Mesodermal cell (in vitro differentiated cells): ENCODE results near the gene CUL1.
A peak's percentile ranks its signal among the peaks of the same experiment; 100 is the strongest.

ENCODE experiments used
- H3K27ac ChIP-seq: 2 replicates; pipeline ENCODE4 v1.7.0; 2013; ENCODE audit warnings: mild to moderate bottlenecking, low read depth, low read length, moderate library complexity; ENCODE audit not compliant: severe bottlenecking
- H3K36me3 ChIP-seq: 2 replicates; pipeline ENCODE4 v1.7.1; 2013; ENCODE audit warnings: mild to moderate bottlenecking, low read length, moderate library complexity; ENCODE audit not compliant: control insufficient read depth, insufficient read depth
- H3K4me1 ChIP-seq: one replicate; pipeline ENCODE4 v1.7.1; 2013; ENCODE audit warnings: mild to moderate bottlenecking, low read length; ENCODE audit not compliant: insufficient read depth, control insufficient read depth, poor library complexity, severe bottlenecking
- H3K4me3 ChIP-seq: 2 replicates; pipeline ENCODE4 v1.7.0; 2013; ENCODE audit warnings: low read length, control low read depth, mild to moderate bottlenecking; ENCODE audit not compliant: insufficient read depth, poor library complexity, severe bottlenecking; ENCODE audit errors: extremely low read depth
- H3K9me3 ChIP-seq: 2 replicates; pipeline ENCODE4 v1.7.1; 2013; ENCODE audit warnings: mild to moderate bottlenecking, low read length, moderate library complexity; ENCODE audit not compliant: control insufficient read depth
- WGBS, 2 experiments: methylation state at CpG; one replicate each; pipeline ENCODE4 v1.1.5; 2013; ENCODE audit warnings: missing lambda C conversion rate in 2 of 2; ENCODE audit not compliant: insufficient coverage in 2 of 2; 5-methylcytosine and 5-hydroxymethylcytosine counted together

CUL1 gene

GRCh38 chr7:148761499-148762278, 63.0 kb downstream of the CUL1 start:
- H3K36me3 ChIP-seq = peaks cover 69% of the 10 kb centered on the region
- H3K27ac ChIP-seq = no peak overlapping the region
- no peaks in the 10 kb centered on the region for H3K9me3 ChIP-seq
- H3K4me3 ChIP-seq = no peak overlapping the region
- WGBS, 2 experiments = 96 to 98% methylated on average over 11 to 12 of the region's 12 CpGs
- H3K4me1 ChIP-seq = no peaks in the 10 kb centered on the region

GRCh38 chr7:148763622-148764021, 64.9 kb downstream of the CUL1 start:
- H3K36me3 ChIP-seq = peaks cover 68% of the 10 kb centered on the region
- no peak overlapping the region for H3K27ac ChIP-seq
- no peaks in the 10 kb centered on the region for H3K9me3 ChIP-seq
- H3K4me3 ChIP-seq = no peak overlapping the region
- H3K4me1 ChIP-seq = no peaks in the 10 kb centered on the region

- Histone ChIP-seq H3K27ac (no peak overlapping the region), H3K9me3 (no peaks in the 10 kb centered on the region), H3K4me1 (peaks cover 16% of the 10 kb centered on the region), H3K4me3 (no peak overlapping the region), H3K36me3 (peaks cover 70% of the 10 kb centered on the region)
- 93 to 100% methylated on average over 4 to 5 of the region's 6 CpGs for WGBS, 2 experiments
These were observed 71.3 kb downstream of the CUL1 start for GRCh38 chr7:148770004-148770403.

- H3K4me3 ChIP-seq = no peak overlapping the region
- H3K4me1 ChIP-seq = peaks cover 16% of the 10 kb centered on the region
- H3K36me3 ChIP-seq = peaks cover 74% of the 10 kb centered on the region
- peak overlapping the region; percentile 62 for H3K27ac ChIP-seq
- H3K9me3 ChIP-seq = no peaks in the 10 kb centered on the region
- WGBS, 2 experiments = 72 to 83% methylated on average over 6 to 7 of the region's 8 CpGs
These were observed 73.8 kb downstream of the CUL1 start for GRCh38 chr7:148772297-148773089.

GRCh38 chr7:148773334-148773733, 74.6 kb downstream of the CUL1 start:
- 89 to 90% methylated on average over 6 to 9 of the region's 10 CpGs for WGBS, 2 experiments
- Histone ChIP-seq H3K4me3 (no peak overlapping the region), H3K36me3 (peaks cover 74% of the 10 kb centered on the region), H3K4me1 (peaks cover 16% of the 10 kb centered on the region), H3K9me3 (no peaks in the 10 kb centered on the region), H3K27ac (peak overlapping the region; percentile 62)

GRCh38 chr7:148774471-148774870, 75.8 kb downstream of the CUL1 start:
- Histone ChIP-seq H3K9me3 (no peaks in the 10 kb centered on the region), H3K4me1 (peaks cover 16% of the 10 kb centered on the region), H3K4me3 (no peak overlapping the region), H3K36me3 (peaks cover 72% of the 10 kb centered on the region), H3K27ac (no peak overlapping the region)
- 80 to 100% methylated on average over 1 of the region's 1 CpG for WGBS, 2 experiments

GRCh38 chr7:148782757-148783456, 84.2 kb downstream of the CUL1 start:
- no peaks in the 10 kb centered on the region for H3K9me3 ChIP-seq
- 94% methylated on average over 41 to 42 of the region's 44 CpGs for WGBS, 2 experiments
- H3K4me1 ChIP-seq = no peaks in the 10 kb centered on the region
- no peak overlapping the region for H3K4me3 ChIP-seq
- no peak overlapping the region for H3K27ac ChIP-seq
- H3K36me3 ChIP-seq = peaks cover 90% of the 10 kb centered on the region

GRCh38 chr7:148783801-148784527, 85.3 kb downstream of the CUL1 start:
- Histone ChIP-seq H3K4me1 (no peaks in the 10 kb centered on the region), H3K36me3 (peaks cover 92% of the 10 kb centered on the region), H3K4me3 (no peak overlapping the region), H3K27ac (no peak overlapping the region), H3K9me3 (no peaks in the 10 kb centered on the region)
- 97 to 100% methylated on average over 2 to 5 of the region's 15 CpGs for whole genome bisulfite sequencing, 2 experiments

- WGBS, 2 experiments = 95 to 97% methylated on average over 10 to 13 of the region's 14 CpGs
- Histone ChIP-seq H3K4me1 (no peaks in the 10 kb centered on the region), H3K27ac (no peak overlapping the region), H3K9me3 (no peaks in the 10 kb centered on the region), H3K4me3 (no peak overlapping the region), H3K36me3 (peaks cover 93% of the 10 kb centered on the region)
These were observed 89.0 kb downstream of the CUL1 start for GRCh38 chr7:148787571-148788295.

GRCh38 chr7:148789220-148789619, 90.5 kb downstream of the CUL1 start:
- no peaks in the 10 kb centered on the region for H3K4me1 ChIP-seq
- H3K27ac ChIP-seq = no peak overlapping the region
- 92 to 100% methylated on average over 1 to 3 of the region's 7 CpGs for WGBS, 2 experiments
- H3K9me3 ChIP-seq = no peaks in the 10 kb centered on the region
- H3K36me3 ChIP-seq = peaks cover 93% of the 10 kb centered on the region
- H3K4me3 ChIP-seq = no peak overlapping the region
